Muscle layer of colon (tissue), 2 donors: Measurements from ENCODE around the gene MYL12A.

Source experiments
- H3K27ac ChIP-seq: one replicate; pipeline ENCODE4 v1.7.0; 2013; ENCODE audit warnings: low read depth, mild to moderate bottlenecking, low read length, moderate library complexity
- H3K27me3 ChIP-seq, 2 donors: one replicate each; pipeline ENCODE4 v1.7.0; 2013; ENCODE audit warnings: low read length in 2 of 2, mild to moderate bottlenecking in 2 of 2; ENCODE audit not compliant: insufficient read depth in 2 of 2, control insufficient read depth in 1 of 2
- H3K36me3 ChIP-seq: one replicate; pipeline ENCODE4 v1.7.0; 2013; ENCODE audit warnings: mild to moderate bottlenecking, low read length; ENCODE audit not compliant: insufficient read depth
- H3K4me1 ChIP-seq: one replicate; pipeline ENCODE4 v1.7.0; 2013; ENCODE audit warnings: mild to moderate bottlenecking, low read length; ENCODE audit not compliant: insufficient read depth
- H3K4me3 ChIP-seq, 2 donors: one replicate each; pipeline ENCODE4 v1.7.0; 2013; ENCODE audit warnings: low read length in 2 of 2, low read depth in 1 of 2, mild to moderate bottlenecking in 1 of 2, moderate library complexity in 1 of 2
- H3K9ac ChIP-seq: one replicate; pipeline ENCODE4 v1.7.0; 2013; ENCODE audit warnings: low read length
- H3K9me3 ChIP-seq: one replicate; pipeline ENCODE4 v1.7.0; 2013; ENCODE audit warnings: mild to moderate bottlenecking, low read length
- donor health status: abdominal sarcoma.
- donor health status: Adenocarcinoma of cecum.

Gene MYL12A

GRCh38 chr18:3297025-3297984, 49.7 kb downstream of the MYL12A start:
- Histone ChIP-seq H3K36me3 (no peaks in the 10 kb centered on the region), H3K27ac (peak overlapping the region; percentile 66), H3K27me3 (no peaks in the 10 kb centered on the region), H3K4me1 (no peaks in the 10 kb centered on the region), H3K4me3 (peak overlapping the region; percentile 61 to 69), H3K9me3 (no peaks in the 10 kb centered on the region), H3K9ac (peak overlapping the region; percentile 28)

DNA sequence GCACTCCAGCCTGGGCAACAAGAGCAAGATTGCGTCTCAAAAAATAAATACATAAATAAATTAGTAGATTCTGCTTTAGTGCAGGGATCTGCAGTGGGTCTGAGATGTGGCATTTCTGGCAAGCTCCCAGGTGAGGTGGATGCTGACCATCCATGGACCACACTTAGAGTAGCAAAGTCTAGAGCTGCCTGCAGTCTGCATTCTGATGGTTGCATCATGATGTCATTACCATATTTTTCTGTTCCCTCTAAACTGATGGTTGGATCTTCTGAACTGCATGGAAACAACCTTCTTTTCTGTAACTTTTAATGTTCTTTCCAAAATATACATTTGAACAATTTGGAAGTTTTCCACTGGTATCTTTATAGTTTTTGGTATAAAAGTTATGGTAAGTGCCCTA, 57.2 kb downstream of the MYL12A start:
- Histone ChIP-seq H3K9ac (no peak overlapping the region), H3K4me3 (no peak overlapping the region), H3K4me1 (no peaks in the 10 kb centered on the region), H3K27ac (no peak overlapping the region), H3K9me3 (no peaks in the 10 kb centered on the region), H3K27me3 (no peaks in the 10 kb centered on the region), H3K36me3 (no peaks in the 10 kb centered on the region)

DNA sequence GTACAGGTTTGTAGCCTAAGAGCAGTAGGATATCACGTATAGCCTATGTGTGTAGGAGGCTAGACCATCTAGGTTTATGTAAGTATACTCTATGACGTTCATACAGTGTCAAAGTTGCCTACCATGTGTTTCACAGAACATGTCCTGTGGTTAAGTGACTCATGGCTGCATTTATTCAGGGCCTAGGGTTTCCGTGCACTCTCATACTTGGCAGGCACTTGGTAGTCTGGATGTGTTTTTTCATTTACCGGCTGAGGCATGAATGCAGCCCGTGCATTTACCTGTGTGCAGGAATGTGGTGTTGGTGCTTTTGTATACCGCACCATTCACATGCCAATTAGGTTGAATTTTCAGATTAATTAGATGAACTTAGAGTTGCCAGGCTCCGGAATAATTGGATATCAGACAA, 57.8 kb downstream of the MYL12A start:
- no peak overlapping the region for H3K9ac ChIP-seq
- H3K36me3 ChIP-seq: no peaks in the 10 kb centered on the region
- H3K4me1 ChIP-seq: no peaks in the 10 kb centered on the region
- no peak overlapping the region for H3K4me3 ChIP-seq
- H3K27me3 ChIP-seq: no peaks in the 10 kb centered on the region
- H3K27ac ChIP-seq: no peak overlapping the region
- H3K9me3 ChIP-seq: no peaks in the 10 kb centered on the region
